COLO668 (cell line): ENCODE data around the gene NANOS2.
"Not testable (repeated sequence)": the region's sequence is repeated elsewhere in the genome, so short reads cannot be mapped to it uniquely, and the experiment has no call there.

Source experiments
- DNase-seq: peaks from one replicate; lab custom pipeline; 2025; ENCODE audit not compliant: unreplicated experiment; lab: John Stamatoyannopoulos, UW

The NANOS2 gene

GRCh38 chr19:45876411-45877197 lies 38.0 kb downstream of the NANOS2 start:
- DNase-seq = no peak

GRCh38 chr19:45876161-45876410 lies 38.5 kb downstream of the NANOS2 start:
- no peak for DNase-seq

- no peak for DNase-seq
Observed at GRCh38 chr19:45874620-45874966, 40.0 kb downstream of the NANOS2 start.

GRCh38 chr19:45873219-45873772 lies 41.3 kb downstream of the NANOS2 start:
- no peak for DNase-seq

GRCh38 chr19:45872095-45872919 lies 42.3 kb downstream of the NANOS2 start:
- DNase-seq = no peak

GRCh38 chr19:45870798-45871197 lies 43.8 kb downstream of the NANOS2 start:
- no peak for DNase-seq

GRCh38 chr19:45867241-45867640 lies 47.3 kb downstream of the NANOS2 start:
- not testable (repeated sequence) for DNase-seq

GRCh38 chr19:45866400-45867176 lies 48.0 kb downstream of the NANOS2 start:
- no peak for DNase-seq

GRCh38 chr19:45865269-45865948 lies 49.2 kb downstream of the NANOS2 start:
- DNase-seq = no peak

- DNase-seq = no peak
Observed at GRCh38 chr19:45864629-45865082, 49.9 kb downstream of the NANOS2 start.

GRCh38 chr19:45863840-45864628 lies 50.5 kb downstream of the NANOS2 start, which contains the start of gene FOXA3:
FOXA3 (plus strand) TSS chr19:45864326; CDS start chr19:45864457, 131 bp downstream.
- DNase-seq = peak; percentile 89

GRCh38 chr19:45863335-45863839 lies 51.2 kb downstream of the NANOS2 start:
- DNase-seq = no peak
